Ovary (tissue), 3 donors: ENCODE results near the gene SMIM3.

Experiments
- EP300 ChIP-seq: sonication (generic); formaldehyde crosslinking; IDR thresholded peaks from one replicate; pipeline ENCODE4 v1.6.1; 2017; ENCODE audit warnings: antibody characterized with exemption
- POLR2A ChIP-seq: fragments of 450-650 bp; IDR thresholded peaks from one replicate; pipeline ENCODE4 v1.6.1; 2017; ENCODE audit warnings: antibody characterized with exemption, mild to moderate bottlenecking, moderate library complexity
- TF ChIP-seq, protein P1 (sequence below), 3 donors: fragments of 450-650 bp in 2 of 3; fragments of 200-600 bp in 1 of 3; IDR thresholded peaks; one replicate each; pipeline versions ENCODE4 v1.5.1 to v1.8.0; 2016 to 2022; ENCODE audit warnings: antibody characterized with exemption in 3 of 3, mild to moderate bottlenecking in 1 of 3
- donor health status: DM: no; HTN: no; CAD: no.

- TF ChIP-seq, protein P1, sequence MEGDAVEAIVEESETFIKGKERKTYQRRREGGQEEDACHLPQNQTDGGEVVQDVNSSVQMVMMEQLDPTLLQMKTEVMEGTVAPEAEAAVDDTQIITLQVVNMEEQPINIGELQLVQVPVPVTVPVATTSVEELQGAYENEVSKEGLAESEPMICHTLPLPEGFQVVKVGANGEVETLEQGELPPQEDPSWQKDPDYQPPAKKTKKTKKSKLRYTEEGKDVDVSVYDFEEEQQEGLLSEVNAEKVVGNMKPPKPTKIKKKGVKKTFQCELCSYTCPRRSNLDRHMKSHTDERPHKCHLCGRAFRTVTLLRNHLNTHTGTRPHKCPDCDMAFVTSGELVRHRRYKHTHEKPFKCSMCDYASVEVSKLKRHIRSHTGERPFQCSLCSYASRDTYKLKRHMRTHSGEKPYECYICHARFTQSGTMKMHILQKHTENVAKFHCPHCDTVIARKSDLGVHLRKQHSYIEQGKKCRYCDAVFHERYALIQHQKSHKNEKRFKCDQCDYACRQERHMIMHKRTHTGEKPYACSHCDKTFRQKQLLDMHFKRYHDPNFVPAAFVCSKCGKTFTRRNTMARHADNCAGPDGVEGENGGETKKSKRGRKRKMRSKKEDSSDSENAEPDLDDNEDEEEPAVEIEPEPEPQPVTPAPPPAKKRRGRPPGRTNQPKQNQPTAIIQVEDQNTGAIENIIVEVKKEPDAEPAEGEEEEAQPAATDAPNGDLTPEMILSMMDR (IDR thresholded peaks at IDR 0.05): peak in 2 of 3 donors; percentile 25 to 45
- TF ChIP-seq EP300 (no peak), POLR2A (peak; percentile 69)
These were observed at the start of gene SMIM3 for GRCh38 chr5:150778517-150779396.
